Breast epithelium (tissue), 4 donors: Measurements from ENCODE around the gene SULT2B1. TPM values are rescaled to one million over a fixed set of nuclear protein-coding genes. Genes with fewer than 3 reads are reported as not detected.

ENCODE experiments used
- DNase-seq, 2 donors: peaks; one replicate each; pipeline ENCODE4 v3.0.0-alpha.2; 2019; ENCODE audit warnings: low spot score in 2 of 2
- H3K27ac ChIP-seq, 2 donors: fragments of 200-600 bp; sonication (generic) in 1 of 2; one replicate each; pipeline ENCODE4 v1.5.1; 2016 to 2019; ENCODE audit warnings: mild to moderate bottlenecking in 1 of 2
- H3K27me3 ChIP-seq, 2 donors: fragments of 200-600 bp; sonication (generic) in 1 of 2; one replicate each; pipeline versions ENCODE4 v1.5.1 to v1.6.0; 2017 to 2019; ENCODE audit warnings: control low read depth in 1 of 2, mild to moderate bottlenecking in 1 of 2
- H3K36me3 ChIP-seq: fragments of 200-600 bp; one replicate; pipeline ENCODE4 v1.5.1; 2019
- H3K4me1 ChIP-seq, 2 donors: fragments of 200-600 bp; sonication (generic); one replicate each; pipeline ENCODE4 v1.5.1; 2016 to 2019; ENCODE audit warnings: control low read depth in 1 of 2
- H3K4me3 ChIP-seq, 3 donors: fragments of 200-600 bp; sonication (generic); 1 replicate in 2 of 3; 2 replicates in 1 of 3; pipeline ENCODE4 v1.5.1; 2016 to 2019; ENCODE audit warnings: mild to moderate bottlenecking in 3 of 3, moderate library complexity in 2 of 3
- H3K9me3 ChIP-seq, 2 donors: fragments of 200-600 bp; sonication (generic) in 1 of 2; one replicate each; pipeline ENCODE4 v1.5.1; 2016 to 2019; ENCODE audit warnings: control low read depth in 1 of 2
- POLR2A ChIP-seq: fragments of 450-650 bp; IDR thresholded peaks from one replicate; pipeline ENCODE4 v1.6.1; 2016; ENCODE audit warnings: antibody characterized with exemption, mild to moderate bottlenecking, moderate library complexity
- POLR2AphosphoS5 ChIP-seq, 3 donors: sonication (generic); formaldehyde crosslinking; IDR thresholded peaks; one replicate each; pipeline ENCODE4 v1.6.1; 2017; ENCODE audit warnings: antibody characterized with exemption in 3 of 3
- intact Hi-C: fragments of 100-400 bp; cut with DNase I; formaldehyde crosslinking; loops from one replicate; pipeline ENCODE4 v1.15.1; 2023; ENCODE audit warnings: low total_unique reads
- total RNA-seq, 3 donors: library from RNA; depleted of rRNA; stranded (reverse); fragments of >200 nt; gene quantifications; one replicate each; pipeline ENCODE4 v1.1.0, GENCODE V29; 2016
- TF ChIP-seq, protein P1 (sequence below), 3 donors: fragments of 450-650 bp; IDR thresholded peaks; one replicate each; pipeline ENCODE4 v1.5.1; 2016 to 2017; ENCODE audit warnings: antibody characterized with exemption in 3 of 3, mild to moderate bottlenecking in 3 of 3, moderate library complexity in 3 of 3

The SULT2B1 gene
- total RNA-seq, 3 donors from 2014 or later: 5.6 to 7.5 TPM; not detected in 1

DNA sequence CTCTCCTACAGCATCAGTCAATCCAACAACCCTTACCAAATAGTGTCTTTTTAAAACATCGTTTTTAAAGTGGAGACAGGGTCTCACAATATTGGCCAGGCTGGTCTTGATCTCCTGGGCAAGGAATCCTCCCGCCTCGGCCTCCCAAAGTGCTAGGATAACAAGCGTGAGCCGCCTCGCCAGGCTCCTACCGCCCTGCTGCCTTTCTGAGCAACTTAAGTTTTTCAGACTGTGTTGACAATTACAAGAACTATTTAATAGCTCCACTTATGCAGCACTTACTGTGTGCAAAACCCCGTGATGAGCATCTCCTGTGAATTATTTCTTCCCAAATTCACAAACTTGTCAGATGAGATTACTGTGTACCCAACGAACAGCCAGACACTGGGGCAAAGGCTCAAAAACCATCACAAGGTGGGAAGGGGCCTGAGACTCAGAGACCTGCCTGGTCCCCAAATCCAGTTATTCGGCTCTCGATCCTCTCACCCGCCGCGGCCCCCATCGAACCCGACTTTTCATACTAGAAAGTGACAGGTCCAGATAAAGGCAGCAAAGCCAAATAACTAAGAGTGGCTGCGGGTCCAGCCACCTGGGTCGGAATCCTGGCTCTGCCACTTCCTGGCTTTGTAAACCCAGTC is 66.4 kb downstream of the SULT2B1 start:
- peaks cover 4 to 25% of the 10 kb centered on the region in 2 donors for H3K4me1 ChIP-seq
- no peaks in the 10 kb centered on the region for H3K27me3 ChIP-seq

DNA sequence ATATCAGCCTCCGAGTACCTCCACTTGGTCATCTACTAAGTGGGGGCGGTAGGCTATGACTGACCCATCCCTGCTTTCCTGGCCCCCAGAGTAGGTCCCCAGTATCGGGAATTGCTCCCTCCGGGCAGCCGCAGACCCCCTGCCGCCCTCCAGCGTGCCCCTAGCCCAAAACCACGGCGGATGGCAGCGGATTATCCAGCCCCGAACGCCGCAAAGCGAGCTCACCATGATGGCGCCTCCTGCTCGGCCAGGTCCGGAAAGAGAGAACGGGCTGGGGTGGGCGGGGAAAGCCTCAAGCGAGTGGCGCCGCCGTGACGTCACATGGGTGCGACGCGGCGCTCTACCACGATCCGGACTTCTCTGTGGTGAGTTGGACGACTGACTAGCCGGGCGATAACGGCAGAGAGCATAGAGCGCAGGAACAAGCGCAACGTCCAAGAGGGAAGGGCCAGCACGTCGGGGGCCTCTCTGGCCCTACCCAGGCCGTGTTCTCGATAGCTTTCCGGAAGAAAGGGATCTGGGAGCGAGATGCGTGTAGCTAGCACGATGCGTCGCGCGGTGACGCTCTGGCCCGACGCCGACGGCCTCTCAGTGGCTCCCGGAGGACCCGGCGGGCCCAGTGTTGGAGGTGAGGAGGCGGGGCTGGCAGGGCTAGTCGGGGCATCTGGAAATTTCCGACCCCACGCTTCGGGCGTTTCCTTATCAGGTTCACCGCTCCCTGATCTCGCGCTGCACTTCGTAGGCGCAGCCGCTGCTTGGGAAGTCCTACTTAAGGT is 67.1 kb downstream of the SULT2B1 start, which contains the start of the genes RPL18 and SPHK2:
Gene RPL18, minus strand, starts transcription at position 263 of the 776 bp plus-strand sequence. Its CDS starts 35 bp downstream, at position 228.
Gene SPHK2, plus strand, starts transcription at position 591 of the 776 bp plus-strand sequence. CDS start 1,009 bp downstream, outside the sequence.
- intact Hi-C loops: no loop called here
- TF ChIP-seq POLR2AphosphoS5 (IDR thresholded peaks at IDR 0.05): peak; percentile 92 to 96 (median 93)
- peak; percentile 73 for TF ChIP-seq POLR2A
- TF ChIP-seq, protein P1, sequence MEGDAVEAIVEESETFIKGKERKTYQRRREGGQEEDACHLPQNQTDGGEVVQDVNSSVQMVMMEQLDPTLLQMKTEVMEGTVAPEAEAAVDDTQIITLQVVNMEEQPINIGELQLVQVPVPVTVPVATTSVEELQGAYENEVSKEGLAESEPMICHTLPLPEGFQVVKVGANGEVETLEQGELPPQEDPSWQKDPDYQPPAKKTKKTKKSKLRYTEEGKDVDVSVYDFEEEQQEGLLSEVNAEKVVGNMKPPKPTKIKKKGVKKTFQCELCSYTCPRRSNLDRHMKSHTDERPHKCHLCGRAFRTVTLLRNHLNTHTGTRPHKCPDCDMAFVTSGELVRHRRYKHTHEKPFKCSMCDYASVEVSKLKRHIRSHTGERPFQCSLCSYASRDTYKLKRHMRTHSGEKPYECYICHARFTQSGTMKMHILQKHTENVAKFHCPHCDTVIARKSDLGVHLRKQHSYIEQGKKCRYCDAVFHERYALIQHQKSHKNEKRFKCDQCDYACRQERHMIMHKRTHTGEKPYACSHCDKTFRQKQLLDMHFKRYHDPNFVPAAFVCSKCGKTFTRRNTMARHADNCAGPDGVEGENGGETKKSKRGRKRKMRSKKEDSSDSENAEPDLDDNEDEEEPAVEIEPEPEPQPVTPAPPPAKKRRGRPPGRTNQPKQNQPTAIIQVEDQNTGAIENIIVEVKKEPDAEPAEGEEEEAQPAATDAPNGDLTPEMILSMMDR (IDR thresholded peaks at IDR 0.05): peak in 1 of 3 donors; percentile 8
- Histone ChIP-seq H3K27me3 (no peaks in the 10 kb centered on the region), H3K27ac (peak within 1 kb of the TSS; percentile 91 to 93), H3K36me3 (no peaks in the 10 kb centered on the region), H3K9me3 (no peaks in the 10 kb centered on the region), H3K4me1 (peaks cover 4 to 29% of the 10 kb centered on the region in 2 donors), H3K4me3 (peak within 1 kb of the TSS; percentile 90 to 96 (median 93))
- DNase-seq: peak; percentile 98 to 99

More for the DNA sequence above, 66.4 kb downstream of the SULT2B1 start:
- intact Hi-C loops: no loop called here
- no peaks in the 10 kb centered on the region for H3K9me3 ChIP-seq
- H3K27ac ChIP-seq: peak overlapping the region; percentile 91 to 93
- TF ChIP-seq POLR2AphosphoS5 (IDR thresholded peaks at IDR 0.05): no peak
- TF ChIP-seq POLR2A: no peak
- TF ChIP-seq, protein P1 (IDR thresholded peaks at IDR 0.05): no peak
- H3K36me3 ChIP-seq: no peaks in the 10 kb centered on the region
- peak overlapping the region; percentile 90 to 96 (median 93) for H3K4me3 ChIP-seq
- no peak for DNase-seq

- Histone ChIP-seq H3K27me3 (no peaks in the 10 kb centered on the region), H3K9me3 (no peaks in the 10 kb centered on the region), H3K27ac (peak overlapping the region; percentile 91 to 93), H3K4me1 (peaks cover 4 to 29% of the 10 kb centered on the region in 2 donors), H3K36me3 (no peaks in the 10 kb centered on the region), H3K4me3 (peak overlapping the region; percentile 90 to 96 (median 93))
- intact Hi-C loops: no loop called here
- DNase-seq: no peak
- no peak for TF ChIP-seq POLR2AphosphoS5 (IDR thresholded peaks at IDR 0.05)
- TF ChIP-seq, protein P1 (IDR thresholded peaks at IDR 0.05): peak in 1 of 3 donors; percentile 19
Measured at GRCh38 chr19:48619692-48620585, 68.0 kb downstream of the SULT2B1 start.

- intact Hi-C loops: loop anchor here (2.0 kb wide), 1 partner anchor 71 kb away; the partner anchor contains the start of gene FUT2
Measured at GRCh38 chr19:48623556-48624066, 71.6 kb downstream of the SULT2B1 start.

More at GRCh38 chr19:48623556-48624066, 71.6 kb downstream of the SULT2B1 start:
- TF ChIP-seq POLR2A: no peak
- TF ChIP-seq POLR2AphosphoS5 (IDR thresholded peaks at IDR 0.05): no peak
- TF ChIP-seq, protein P1 (IDR thresholded peaks at IDR 0.05): no peak
- Histone ChIP-seq H3K9me3 (no peaks in the 10 kb centered on the region), H3K36me3 (no peaks in the 10 kb centered on the region), H3K4me1 (peaks cover 0 to 6% of the 10 kb centered on the region in 2 donors), H3K27ac (peak overlapping the region; percentile 73 to 82), H3K27me3 (no peaks in the 10 kb centered on the region), H3K4me3 (peak overlapping the region; percentile 34 to 65 (median 50))
- no peak for DNase-seq
